GM18511 (cell line): ENCODE data around the gene TLCD3B.
"Not testable (repeated sequence)": the region's sequence is repeated elsewhere in the genome, so short reads cannot be mapped to it uniquely, and the experiment has no call there.

Experiments
- ATAC-seq: cut with Tn5 transposase; IDR thresholded peaks from one replicate; pipeline ENCODE4 v1.9.1; 2021; ENCODE audit warnings: mild to moderate bottlenecking, moderate library complexity; ENCODE audit not compliant: unreplicated experiment

Gene TLCD3B

GRCh38 chr16:30027588-30028437, 3.3 kb downstream of the TLCD3B start:
- no peak for ATAC-seq

- no peak for ATAC-seq
These were observed 4.6 kb downstream of the TLCD3B start for GRCh38 chr16:30026449-30026848.

GRCh38 chr16:30025574-30025973, 5.5 kb downstream of the TLCD3B start:
- no peak for ATAC-seq

GRCh38 chr16:30025156-30025555, 5.9 kb downstream of the TLCD3B start:
- no peak for ATAC-seq

- ATAC-seq: no peak
These were observed 6.6 kb downstream of the TLCD3B start for GRCh38 chr16:30024451-30024850.

GRCh38 chr16:30023586-30023985, 7.5 kb downstream of the TLCD3B start:
- ATAC-seq: no peak

- no peak for ATAC-seq
These were observed 8.2 kb downstream of the TLCD3B start, which contains the start of gene C16orf92 for GRCh38 chr16:30022887-30023286. TSS of gene C16orf92 (plus strand) at chr16:30023198. CDS start at chr16:30023341, 143 bp downstream.

- no peak for ATAC-seq
These were observed 12.3 kb downstream of the TLCD3B start for GRCh38 chr16:30018731-30019158.

- ATAC-seq: not testable (repeated sequence)
These were observed 13.1 kb downstream of the TLCD3B start for GRCh38 chr16:30017937-30018336.

- no peak for ATAC-seq
These were observed 13.8 kb downstream of the TLCD3B start for GRCh38 chr16:30017277-30017656.

- ATAC-seq: no peak
These were observed 14.4 kb downstream of the TLCD3B start for GRCh38 chr16:30016555-30017276.

- not testable (repeated sequence) for ATAC-seq
These were observed 15.6 kb downstream of the TLCD3B start for GRCh38 chr16:30015450-30015849.

- not testable (repeated sequence) for ATAC-seq
These were observed 18.5 kb downstream of the TLCD3B start for GRCh38 chr16:30012598-30012997.

GRCh38 chr16:30011714-30012504, 19.2 kb downstream of the TLCD3B start:
- no peak for ATAC-seq

GRCh38 chr16:30010844-30011713, 20.0 kb downstream of the TLCD3B start, which contains the start of gene DOC2A:
TSS of gene DOC2A (minus strand) at chr16:30011027. CDS start at chr16:30010222, 805 bp downstream.
- no peak for ATAC-seq

- no peak for ATAC-seq
These were observed 20.9 kb downstream of the TLCD3B start for GRCh38 chr16:30009990-30010843.

GRCh38 chr16:30009085-30009862, 21.8 kb downstream of the TLCD3B start:
- ATAC-seq: no peak

GRCh38 chr16:30007378-30007895, 23.6 kb downstream of the TLCD3B start:
- ATAC-seq: no peak
